HFF-Myc (cell line): Measurements from ENCODE around the gene KRT222.

Experiments used
- DNase-seq: peaks from one replicate; pipeline ENCODE4 v3.0.0-alpha.2; 2011; ENCODE audit warnings: low read depth; ENCODE audit errors: extremely low read depth
- H3K4me3 ChIP-seq: replicated peaks from 2 replicates; pipeline ENCODE4 v1.5.1; 2011; ENCODE audit warnings: low read depth, mild to moderate bottlenecking, control low read depth, low read length
- CTCF ChIP-seq: IDR thresholded peaks from 2 replicates; pipeline ENCODE4 v1.5.1; 2012; ENCODE audit warnings: mild to moderate bottlenecking, low read depth, low read length, control low read depth; ENCODE audit errors: missing control alignments

The KRT222 gene

GRCh38 chr17:40618754-40619625 is 46.0 kb downstream of the KRT222 start:
- no peak overlapping the region for H3K4me3 ChIP-seq
- no peak for DNase-seq
- TF ChIP-seq CTCF, result no peak

GRCh38 chr17:40617678-40618240 is 47.2 kb downstream of the KRT222 start:
- DNase-seq, result no peak

GRCh38 chr17:40616592-40616991 is 48.4 kb downstream of the KRT222 start:
- no peak for DNase-seq
- H3K4me3 ChIP-seq, result no peak overlapping the region
- TF ChIP-seq CTCF, result no peak

More at GRCh38 chr17:40617678-40618240, 47.2 kb downstream of the KRT222 start:
- TF ChIP-seq CTCF, result no peak
- no peak overlapping the region for H3K4me3 ChIP-seq

- no peak for TF ChIP-seq CTCF
- no peak overlapping the region for H3K4me3 ChIP-seq
- DNase-seq, result no peak
Observed at GRCh38 chr17:40615841-40616476, 49.0 kb downstream of the KRT222 start.

- no peak overlapping the region for H3K4me3 ChIP-seq
- DNase-seq, result no peak
Observed at GRCh38 chr17:40615068-40615840, 49.7 kb downstream of the KRT222 start.

More at GRCh38 chr17:40615068-40615840, 49.7 kb downstream of the KRT222 start:
- TF ChIP-seq CTCF, result peak; percentile 43
